Glutamatergic neuron (in vitro differentiated cells): ENCODE results near the gene NUP62. TPM values are rescaled to one million over a fixed set of nuclear protein-coding genes. Genes with fewer than 3 reads are reported as not detected.

Experiments
- DNase-seq: peaks from one replicate; pipeline ENCODE4 v3.0.0; 2022
- H3K27ac Mint-ChIP-seq: one replicate; pipeline ENCODE4 v1.8.0; 2020; ENCODE audit warnings: mild to moderate bottlenecking, mixed read lengths, inconsistent platforms; ENCODE audit not compliant: unreplicated experiment
- H3K27me3 Mint-ChIP-seq: one replicate; pipeline ENCODE4 v1.8.0; 2020; ENCODE audit warnings: mild to moderate bottlenecking, moderate library complexity, mixed read lengths, inconsistent platforms; ENCODE audit not compliant: unreplicated experiment
- H3K36me3 Mint-ChIP-seq: one replicate; pipeline ENCODE4 v1.8.0; 2020; ENCODE audit warnings: mild to moderate bottlenecking, mixed read lengths, inconsistent platforms; ENCODE audit not compliant: unreplicated experiment
- H3K4me1 Mint-ChIP-seq: one replicate; pipeline ENCODE4 v1.8.0; 2020; ENCODE audit warnings: mild to moderate bottlenecking, low read depth, mixed read lengths, inconsistent platforms; ENCODE audit not compliant: unreplicated experiment
- H3K4me3 Mint-ChIP-seq: one replicate; pipeline ENCODE4 v1.8.0; 2020; ENCODE audit warnings: mild to moderate bottlenecking, mixed read lengths, inconsistent platforms; ENCODE audit not compliant: unreplicated experiment
- H3K9me3 Mint-ChIP-seq: one replicate; pipeline ENCODE4 v1.8.0; 2020; ENCODE audit warnings: mild to moderate bottlenecking, moderate library complexity, mixed read lengths, inconsistent platforms; ENCODE audit not compliant: unreplicated experiment
- CTCF ChIP-seq: fragments of 200-600 bp; sonication (generic); IDR thresholded peaks from one replicate; pipeline ENCODE4 v1.5.0; 2021; ENCODE audit not compliant: partially characterized antibody, unreplicated experiment
- total RNA-seq: library from RNA; stranded (reverse); fragmentation: NEBNext Ultra II Directional; extraction: Animal tissue kit (Norgen Biotek cat#: 25700); gene quantifications from one replicate; pipeline ENCODE4 v1.2.1, GENCODE V29; 2021; ENCODE audit not compliant: unreplicated experiment

The NUP62 gene
- total RNA-seq, 1 donor from 2014 or later: 65.4 TPM

DNA sequence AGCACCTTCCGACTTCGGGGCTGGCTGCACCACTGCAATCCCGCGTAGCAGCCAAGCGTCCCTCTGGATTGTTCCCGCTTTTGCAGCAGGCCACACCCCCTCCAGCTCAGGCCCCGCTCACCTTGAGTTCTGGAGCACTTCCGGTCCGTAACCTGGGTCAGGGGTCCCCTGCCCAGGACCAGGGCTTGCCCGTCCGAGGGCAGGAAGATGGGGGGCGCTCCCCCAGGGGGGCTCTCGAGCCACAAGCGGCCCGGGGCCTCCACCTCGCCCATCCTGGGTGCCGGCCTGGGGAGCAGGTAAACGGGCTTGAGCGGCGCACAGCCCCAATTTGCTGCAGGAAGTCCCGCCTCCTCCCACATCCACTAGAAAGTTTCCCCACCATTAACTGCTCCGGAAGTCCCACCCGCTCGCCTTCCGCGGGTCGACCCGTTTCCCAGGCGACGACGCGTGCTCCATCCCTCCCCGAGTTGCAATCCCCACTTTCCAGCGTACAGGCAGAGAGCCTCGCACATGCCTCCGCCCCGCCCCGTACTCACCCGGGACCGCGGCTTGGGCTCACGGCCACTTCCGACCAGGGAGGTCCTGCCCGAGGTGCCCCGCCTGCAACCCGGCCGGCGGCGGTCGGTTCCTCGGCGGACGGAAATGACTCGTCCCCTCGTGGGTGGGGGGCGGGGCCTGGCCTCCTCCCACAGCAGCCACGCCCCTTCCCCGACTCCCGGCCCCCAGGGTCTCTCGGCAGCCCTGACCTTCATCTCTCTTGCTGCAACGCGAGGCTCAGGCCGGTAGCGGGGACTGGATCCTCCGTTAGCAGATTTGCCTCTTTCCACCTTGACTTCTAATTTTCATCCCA is 62.1 kb downstream of the NUP62 start, which contains the start of gene PNKP:
PNKP (minus strand) TSS at position 644 of the 850 bp plus-strand sequence; CDS start at position 272, 372 bp downstream.
- Mint-ChIP-seq H3K9me3 (peaks cover 17% of the 10 kb centered on the region), H3K27me3 (peaks cover 10% of the 10 kb centered on the region), H3K4me3 (no peak within 1 kb of the TSS), H3K27ac (peak within 1 kb of the TSS; percentile 90), H3K4me1 (peaks cover 16% of the 10 kb centered on the region), H3K36me3 (no peaks in the 10 kb centered on the region)
- TF ChIP-seq CTCF: no peak
- peak; percentile 94 for DNase-seq

- Mint-ChIP-seq H3K4me1 (peaks cover 9% of the 10 kb centered on the region), H3K36me3 (no peaks in the 10 kb centered on the region), H3K27ac (peak overlapping the region; percentile 43), H3K9me3 (peaks cover 10% of the 10 kb centered on the region), H3K27me3 (peaks cover 6% of the 10 kb centered on the region), H3K4me3 (no peak overlapping the region)
- no peak for TF ChIP-seq CTCF
- DNase-seq: no peak
These were observed 64.4 kb downstream of the NUP62 start for GRCh38 chr19:49864890-49865289.

DNA sequence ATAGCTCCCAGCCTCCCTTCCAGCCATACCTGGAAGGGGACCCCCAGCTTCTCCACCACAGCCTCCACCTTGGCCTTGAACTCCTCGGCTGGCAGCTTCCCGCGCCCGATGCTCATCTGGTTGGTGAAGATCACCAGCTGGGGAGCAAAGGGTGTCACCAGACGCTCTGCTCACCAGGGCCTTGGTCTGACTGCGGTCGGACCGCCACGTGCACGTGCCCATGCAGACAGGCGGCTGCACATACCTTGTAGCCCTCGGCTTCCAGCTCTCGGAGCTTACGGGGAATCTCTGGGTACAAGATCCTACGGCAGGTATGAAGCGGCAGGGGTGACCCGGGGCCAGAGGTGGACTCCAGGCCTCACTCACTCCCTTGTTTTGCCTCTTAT is 65.4 kb downstream of the NUP62 start:
- H3K27me3 Mint-ChIP-seq: peaks cover 10% of the 10 kb centered on the region
- no peak for DNase-seq
- no peaks in the 10 kb centered on the region for H3K36me3 Mint-ChIP-seq
- no peak for TF ChIP-seq CTCF
- H3K4me1 Mint-ChIP-seq: peaks cover 9% of the 10 kb centered on the region
- H3K9me3 Mint-ChIP-seq: peaks cover 10% of the 10 kb centered on the region
- no peak overlapping the region for H3K4me3 Mint-ChIP-seq
- no peak overlapping the region for H3K27ac Mint-ChIP-seq

DNA sequence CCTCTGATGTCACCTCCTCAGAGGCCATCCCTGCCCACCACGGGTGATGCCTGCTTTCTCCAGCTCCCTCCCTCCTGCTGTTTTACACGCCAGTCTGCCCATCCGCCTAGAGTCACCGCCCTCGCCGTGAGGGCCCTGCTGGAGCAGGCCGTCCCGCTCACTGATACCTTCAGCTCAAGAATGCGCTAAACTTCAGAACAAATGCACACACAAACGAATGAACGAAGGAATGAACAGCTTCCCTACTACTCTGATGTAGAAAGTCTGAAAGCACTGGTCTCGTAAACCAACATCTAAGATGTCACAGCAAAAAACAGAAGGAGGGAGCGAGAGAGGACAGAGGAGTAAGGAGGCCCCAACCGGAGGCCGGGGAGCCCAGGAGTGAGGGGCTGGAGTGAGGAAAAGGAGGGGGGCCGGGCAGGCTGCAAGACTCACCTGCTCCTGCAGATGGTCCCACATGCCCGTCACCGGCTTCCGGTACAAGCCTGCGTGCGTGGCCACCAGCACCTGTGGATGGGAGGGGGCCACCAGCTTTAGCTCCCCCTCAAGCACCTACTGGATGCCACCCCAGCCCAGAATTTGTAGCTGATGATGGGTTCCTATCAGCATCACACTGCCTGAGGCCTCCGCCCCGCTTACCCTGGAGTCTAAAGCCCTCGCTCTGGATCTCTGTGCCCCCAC is 65.9 kb downstream of the NUP62 start:
- Mint-ChIP-seq H3K27ac (no peak overlapping the region), H3K27me3 (peaks cover 12% of the 10 kb centered on the region), H3K36me3 (no peaks in the 10 kb centered on the region), H3K4me3 (no peak overlapping the region), H3K4me1 (peaks cover 9% of the 10 kb centered on the region), H3K9me3 (peaks cover 10% of the 10 kb centered on the region)
- DNase-seq: no peak
- no peak for TF ChIP-seq CTCF
